H1 (cell line): ENCODE data around the gene BNIP5. TPM values are rescaled to one million over a fixed set of nuclear protein-coding genes. Genes with fewer than 3 reads are reported as not detected.

Source experiments
- GABPA ChIP-seq: IDR thresholded peaks from 2 replicates; pipeline ENCODE4 v1.6.1; 2011; ENCODE audit warnings: mild to moderate bottlenecking, low read length, moderate library complexity, borderline replicate concordance; ENCODE audit not compliant: insufficient read depth
- KDM4A ChIP-seq: IDR thresholded peaks from one replicate; pipeline ENCODE4 v1.7.1; 2012; ENCODE audit warnings: low read depth, mild to moderate bottlenecking, moderate library complexity, low read length, inconsistent platforms; ENCODE audit not compliant: severe bottlenecking
- POU5F1 ChIP-seq: IDR thresholded peaks from 2 replicates; pipeline ENCODE4 v1.6.1; 2011; ENCODE audit warnings: low read depth, mild to moderate bottlenecking, low read length, moderate library complexity
- SIN3A ChIP-seq, 2 experiments: IDR thresholded peaks in 1 of 2; conservative IDR thresholded peaks in 1 of 2; 2 replicates each; pipeline ENCODE4 v1.6.1; 2011 to 2012; ENCODE audit warnings: low read length in 2 of 2, improper control_type of control experiment in 1 of 2, low read depth in 1 of 2, mild to moderate bottlenecking in 1 of 2
- TCF12 ChIP-seq: IDR thresholded peaks from 2 replicates; pipeline ENCODE4 v1.6.1; 2011; ENCODE audit warnings: low read depth, mild to moderate bottlenecking, low read length
- YY1 ChIP-seq: IDR thresholded peaks from 2 replicates; pipeline ENCODE4 v1.6.1; 2011; ENCODE audit warnings: low read depth, mild to moderate bottlenecking, low read length
- polyA plus RNA-seq, 7 experiments: library from polyadenylated mRNA; depleted of rRNA in 3 of 7; stranded (reverse) in 5 of 7; unstranded in 2 of 7; fragments of >200 nt in 5 of 7; fragments of 200-250 nt in 2 of 7; gene quantifications; 1 replicate in 5 of 7; 2 replicates in 1 of 7; 4 replicates in 1 of 7; pipeline versions ENCODE4 v1.2.1 to v1.2.3, GENCODE V29; 2011 to 2013; ENCODE audit warnings: missing spikeins in 2 of 7, mixed read lengths in 2 of 7
- total RNA-seq: library from RNA; stranded (reverse); fragmentation: NEBNext Ultra II Directional; extraction: Animal tissue kit (Norgen Biotek cat#: 25700); gene quantifications from 2 replicates; pipeline ENCODE4 v1.2.1, GENCODE V29; 2021
- TF ChIP-seq, protein P1 (sequence below), 3 experiments: IDR thresholded peaks; 1 replicate in 2 of 3; 2 replicates in 1 of 3; pipeline versions ENCODE4 v1.5.1 to v1.6.1; 2011; ENCODE audit warnings: low read length in 3 of 3, mild to moderate bottlenecking in 3 of 3, inconsistent platforms in 2 of 3, low read depth in 1 of 3, moderate library complexity in 1 of 3; ENCODE audit not compliant: insufficient read depth in 1 of 3; ENCODE audit errors: control extremely low read depth in 1 of 3

The BNIP5 gene
- total and polyA plus RNA-seq, 2 of the 8 experiments (the other 6 are each of a cell fraction or from before 2014, with no cell fraction given): not detected

DNA sequence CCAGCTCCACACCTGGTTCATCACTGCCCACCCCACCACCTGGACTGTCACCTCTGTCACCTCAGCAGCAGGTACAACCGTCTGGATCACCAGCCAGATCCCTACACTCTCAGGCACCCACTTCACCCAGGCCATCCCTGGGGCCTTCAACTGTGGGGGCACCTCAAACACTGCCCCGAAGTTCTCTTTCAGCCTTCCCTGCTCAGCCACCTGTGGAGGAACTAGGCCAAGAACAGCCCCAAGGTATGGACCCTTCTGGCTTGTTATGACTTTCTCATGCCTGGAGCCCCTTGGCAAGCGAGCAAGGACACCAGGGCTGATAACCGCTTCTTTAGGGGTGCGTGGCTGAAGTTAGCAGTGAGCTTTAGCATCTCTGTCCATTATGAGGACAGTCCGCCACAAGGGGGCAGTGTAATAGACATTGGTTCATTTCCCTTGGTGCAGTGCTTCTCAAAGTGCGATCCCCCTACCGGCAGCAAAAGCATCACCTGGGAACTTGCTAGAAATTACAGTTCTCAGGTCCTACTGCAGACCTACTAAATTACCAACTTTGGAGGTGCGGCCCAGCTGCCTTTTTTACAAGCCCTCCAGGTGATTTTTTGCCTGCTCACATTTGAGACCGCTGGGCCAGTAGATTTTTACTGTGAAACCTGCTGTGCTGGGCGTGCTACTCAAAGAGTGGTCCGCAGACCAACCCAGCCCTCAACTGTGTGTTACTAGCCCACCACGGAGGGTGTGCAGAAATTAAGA is 34.3 kb downstream of the BNIP5 start (continued):
- TF ChIP-seq, protein P1, sequence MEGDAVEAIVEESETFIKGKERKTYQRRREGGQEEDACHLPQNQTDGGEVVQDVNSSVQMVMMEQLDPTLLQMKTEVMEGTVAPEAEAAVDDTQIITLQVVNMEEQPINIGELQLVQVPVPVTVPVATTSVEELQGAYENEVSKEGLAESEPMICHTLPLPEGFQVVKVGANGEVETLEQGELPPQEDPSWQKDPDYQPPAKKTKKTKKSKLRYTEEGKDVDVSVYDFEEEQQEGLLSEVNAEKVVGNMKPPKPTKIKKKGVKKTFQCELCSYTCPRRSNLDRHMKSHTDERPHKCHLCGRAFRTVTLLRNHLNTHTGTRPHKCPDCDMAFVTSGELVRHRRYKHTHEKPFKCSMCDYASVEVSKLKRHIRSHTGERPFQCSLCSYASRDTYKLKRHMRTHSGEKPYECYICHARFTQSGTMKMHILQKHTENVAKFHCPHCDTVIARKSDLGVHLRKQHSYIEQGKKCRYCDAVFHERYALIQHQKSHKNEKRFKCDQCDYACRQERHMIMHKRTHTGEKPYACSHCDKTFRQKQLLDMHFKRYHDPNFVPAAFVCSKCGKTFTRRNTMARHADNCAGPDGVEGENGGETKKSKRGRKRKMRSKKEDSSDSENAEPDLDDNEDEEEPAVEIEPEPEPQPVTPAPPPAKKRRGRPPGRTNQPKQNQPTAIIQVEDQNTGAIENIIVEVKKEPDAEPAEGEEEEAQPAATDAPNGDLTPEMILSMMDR (IDR thresholded peaks at IDR 0.05; ENCODE audit: control extremely low read depth in 1 of 3, insufficient read depth in 1 of 3, low read depth in 1 of 3, low read length in 3 of 3): peak; percentile 79 to 99 (median 99)
- TF ChIP-seq YY1: peak; percentile 68; the same call in 1 of the 2 replicates
- TF ChIP-seq GABPA: no peak
- TF ChIP-seq SIN3A (conservative IDR thresholded peaks at IDR 0.05 in 1 of 2, IDR thresholded peaks at IDR 0.05 in 1 of 2; ENCODE audit: low read depth in 1 of 2, low read length in 2 of 2): no peak
- 0 out of 2 replicates have a peak, but pooled peaks have one; percentile 34 for TF ChIP-seq TCF12
- no peak for TF ChIP-seq KDM4A
- TF ChIP-seq POU5F1: no peak
